Endothelial cell of umbilical vein (primary cell): ENCODE data around the gene PLEKHG5. TPM values are rescaled to one million over a fixed set of nuclear protein-coding genes. Genes with fewer than 3 reads are reported as not detected.

ENCODE experiments used
- BruUV-seq: library from RNA; stranded (reverse); fragments of 400-500 nt; replicated peaks from 2 replicates; lab custom pipeline; 2021; lab: Mats Ljungman, UMichigan
- CTCF ChIA-PET: fragments of 300-600, 350-600 bp; sonication (Branson Sonifier 250); formaldehyde crosslinking; loops from one replicate; lab custom pipeline; 2021; ENCODE audit warnings: antibody characterized with exemption, inconsistent platforms; lab: Charles Lee
- POLR2A ChIA-PET: fragments of 300-600, 350-600 bp; sonication (Branson Sonifier 250); formaldehyde crosslinking; loops from one replicate; lab custom pipeline; 2021; ENCODE audit warnings: antibody characterized with exemption, inconsistent platforms; lab: Charles Lee
- DNase-seq: peaks from one replicate; pipeline ENCODE4 v3.0.0-alpha.2; 2011; ENCODE audit warnings: low read depth, low spot score
- FAIRE-seq: peaks from 2 replicates; lab custom pipeline; 2011; peaks lifted over from hg19 to GRCh38; lab: Jason Lieb, UNC
- H2AFZ ChIP-seq: 2 replicates; pipeline ENCODE4 v1.6.0; 2012; ENCODE audit warnings: low read depth, low read length, control low read depth, inconsistent platforms
- H3K27ac ChIP-seq: 2 replicates; pipeline ENCODE4 v1.5.1; 2011; ENCODE audit warnings: low read depth, mild to moderate bottlenecking, control low read depth, low read length, moderate library complexity; ENCODE audit not compliant: insufficient read depth
- H3K27me3 ChIP-seq, 2 experiments: 2 replicates each; pipeline versions ENCODE4 v1.6.0 to v1.6.1; 2011; ENCODE audit warnings: low read length in 2 of 2, mixed read lengths in 1 of 2; ENCODE audit not compliant: control insufficient read depth in 2 of 2, insufficient read depth in 2 of 2
- H3K36me3 ChIP-seq, 2 experiments: 2 replicates in 1 of 2; 3 replicates in 1 of 2; pipeline ENCODE4 v1.5.1; 2011; ENCODE audit warnings: low read length in 2 of 2, mild to moderate bottlenecking in 1 of 2, moderate library complexity in 1 of 2; ENCODE audit not compliant: control insufficient read depth in 2 of 2, insufficient read depth in 2 of 2; ENCODE audit errors: extremely low read depth in 1 of 2
- H3K4me1 ChIP-seq: 3 replicates; pipeline ENCODE4 v1.5.1; 2011; ENCODE audit warnings: mild to moderate bottlenecking, low read length; ENCODE audit not compliant: control insufficient read depth, insufficient read depth; ENCODE audit errors: extremely low read depth
- H3K4me2 ChIP-seq: 2 replicates; pipeline ENCODE4 v1.6.1; 2011; ENCODE audit warnings: low read length, control low read depth, mixed read lengths; ENCODE audit not compliant: insufficient read depth
- H3K4me3 ChIP-seq, 3 experiments: fragments of 200-600 bp in 1 of 3; sonication (generic), shearing (Covaris generic) in 1 of 3; replicated peaks in 1 of 3; 2 replicates each; pipeline ENCODE4 v1.5.1; 2011 to 2016; ENCODE audit warnings: control low read depth in 3 of 3, low read length in 3 of 3, mild to moderate bottlenecking in 2 of 3, inconsistent platforms in 1 of 3, low read depth in 1 of 3, moderate library complexity in 1 of 3; ENCODE audit not compliant: insufficient read depth in 1 of 3
- H3K79me2 ChIP-seq: 2 replicates; pipeline ENCODE4 v1.6.0; 2012; ENCODE audit warnings: low read length, inconsistent platforms; ENCODE audit not compliant: control insufficient read depth, insufficient read depth
- H3K9ac ChIP-seq: replicated peaks from 2 replicates; pipeline ENCODE3; 2011; ENCODE audit warnings: low read length, control low read depth; ENCODE audit not compliant: insufficient read depth; ENCODE audit errors: extremely low read depth
- H3K9me1 ChIP-seq: replicated peaks from 3 replicates; pipeline ENCODE4 v1.6.0; 2011; ENCODE audit warnings: mild to moderate bottlenecking, low read length; ENCODE audit not compliant: control insufficient read depth, insufficient read depth; ENCODE audit errors: extremely low read depth
- H3K9me3 ChIP-seq: replicated peaks from 2 replicates; pipeline ENCODE4 v1.5.1; 2012; ENCODE audit warnings: low read length, inconsistent platforms; ENCODE audit not compliant: control insufficient read depth, insufficient read depth
- H4K20me1 ChIP-seq: replicated peaks from 2 replicates; pipeline ENCODE3; 2011; ENCODE audit warnings: mild to moderate bottlenecking, low read length; ENCODE audit not compliant: control insufficient read depth, insufficient read depth; ENCODE audit errors: extremely low read depth
- EZH2 ChIP-seq: IDR thresholded peaks from 2 replicates; pipeline ENCODE4 v1.6.1; 2012; ENCODE audit warnings: borderline replicate concordance, low read depth, mild to moderate bottlenecking, moderate library complexity, low read length, inconsistent platforms; ENCODE audit not compliant: severe bottlenecking
- FOS ChIP-seq: IDR thresholded peaks from 2 replicates; pipeline ENCODE4 v1.6.1; 2011; ENCODE audit warnings: mild to moderate bottlenecking, low read length, moderate library complexity, borderline replicate concordance; ENCODE audit not compliant: insufficient read depth
- GATA2 ChIP-seq: IDR thresholded peaks from 2 replicates; pipeline ENCODE4 v1.7.0; 2011; ENCODE audit warnings: low read depth, mild to moderate bottlenecking, moderate library complexity, mixed read lengths, low read length; ENCODE audit not compliant: insufficient read length, insufficient read depth
- JUN ChIP-seq: IDR thresholded peaks from 2 replicates; pipeline ENCODE4 v1.6.1; 2011; ENCODE audit warnings: borderline replicate concordance, low read depth; ENCODE audit not compliant: insufficient read length, insufficient read depth
- MYC ChIP-seq: IDR thresholded peaks from one replicate; pipeline ENCODE4 v1.6.1; 2011; ENCODE audit warnings: mild to moderate bottlenecking, low read depth, low read length
- POLR2A ChIP-seq: IDR thresholded peaks from 2 replicates; pipeline ENCODE4 v1.6.1; 2012; ENCODE audit warnings: low read depth, mild to moderate bottlenecking, control low read depth, low read length
- POLR2AphosphoS5 ChIP-seq: IDR thresholded peaks from 2 replicates; pipeline ENCODE4 v1.6.1; 2012; ENCODE audit warnings: low read depth, mild to moderate bottlenecking, control low read depth, low read length, moderate library complexity; ENCODE audit not compliant: insufficient read depth
- dilution Hi-C: fragments of 300-500 bp; cut with MboI; formaldehyde crosslinking; loops from one replicate; pipeline ENCODE4 v1.15.0; 2019; ENCODE audit warnings: low sequenced_read_pairs; ENCODE audit not compliant: extremely low pct_ligation_motif_present
- intact Hi-C: fragments of 100-400 bp; cut with micrococcal nuclease; formaldehyde crosslinking; loops from one replicate; pipeline ENCODE4 v1.10.0; 2022
- polyA plus RNA-seq, 4 experiments: library from polyadenylated mRNA; depleted of rRNA in 3 of 4; stranded (reverse) in 3 of 4; unstranded in 1 of 4; fragments of >200 nt; gene quantifications; 2 replicates each; pipeline versions ENCODE4 v1.2.1 to v1.2.3, GENCODE V29; 2011 to 2012; ENCODE audit warnings: missing spikeins in 1 of 4
- total RNA-seq: library from RNA; stranded (reverse); gene quantifications from 2 replicates; pipeline ENCODE4 v1.2.3, GENCODE V29; 2021
- TF ChIP-seq, protein P1 (sequence below), 2 donors: IDR thresholded peaks; 1 replicate in 1 of 2; 2 replicates in 1 of 2; pipeline ENCODE4 v1.5.1; 2011; ENCODE audit warnings: low read length in 2 of 2, mild to moderate bottlenecking in 2 of 2, moderate library complexity in 2 of 2, control low read depth in 1 of 2, inconsistent platforms in 1 of 2, low read depth in 1 of 2; ENCODE audit not compliant: insufficient read depth in 1 of 2; ENCODE audit errors: extremely low read depth in 1 of 2
- TF ChIP-seq, protein P2 (sequence below): IDR thresholded peaks from 2 replicates; pipeline ENCODE4 v1.6.1; 2011; ENCODE audit not compliant: insufficient read depth, insufficient read length

Gene PLEKHG5
- total and polyA plus RNA-seq, 2 donors (not counting 3 experiments of a cell fraction or from before 2014, with no cell fraction given): 30.6 to 56.9 TPM

DNA sequence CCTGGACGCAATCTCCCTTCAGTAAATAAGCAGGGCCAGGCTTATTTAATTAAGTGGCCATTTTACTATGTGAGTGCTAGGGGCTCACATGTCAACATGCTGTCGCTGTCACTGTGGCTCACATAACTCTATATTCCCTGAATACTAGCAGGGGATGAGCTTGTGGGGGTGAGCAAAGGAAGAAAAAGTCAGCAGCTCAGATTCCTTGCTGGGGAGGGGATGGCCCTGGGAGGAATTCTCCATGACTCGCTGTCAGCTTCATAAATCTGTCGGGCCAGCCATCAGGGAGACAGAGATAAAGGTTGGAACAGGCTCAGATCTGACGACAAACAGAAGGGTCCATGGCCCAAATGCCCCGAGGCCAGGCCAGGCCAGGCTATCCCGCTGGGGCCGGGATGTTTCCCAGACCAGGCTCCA, 26.0 kb upstream of the PLEKHG5 start:
- POLR2A ChIA-PET: no interaction called here
- H3K9me3 ChIP-seq: no peaks in the 10 kb centered on the region
- dilution Hi-C loops (no loop called here), intact Hi-C loops (no loop called here)
- no peak for FAIRE-seq
- no peaks in the 10 kb centered on the region for H3K9me1 ChIP-seq
- no peak overlapping the region for H3K4me3 ChIP-seq
- H2AFZ ChIP-seq: no peak overlapping the region
- TF ChIP-seq POLR2AphosphoS5 (no peak), FOS (no peak), EZH2 (no peak), JUN (no peak), POLR2A (no peak), GATA2 (no peak), MYC (no peak)
- TF ChIP-seq, protein P1, sequence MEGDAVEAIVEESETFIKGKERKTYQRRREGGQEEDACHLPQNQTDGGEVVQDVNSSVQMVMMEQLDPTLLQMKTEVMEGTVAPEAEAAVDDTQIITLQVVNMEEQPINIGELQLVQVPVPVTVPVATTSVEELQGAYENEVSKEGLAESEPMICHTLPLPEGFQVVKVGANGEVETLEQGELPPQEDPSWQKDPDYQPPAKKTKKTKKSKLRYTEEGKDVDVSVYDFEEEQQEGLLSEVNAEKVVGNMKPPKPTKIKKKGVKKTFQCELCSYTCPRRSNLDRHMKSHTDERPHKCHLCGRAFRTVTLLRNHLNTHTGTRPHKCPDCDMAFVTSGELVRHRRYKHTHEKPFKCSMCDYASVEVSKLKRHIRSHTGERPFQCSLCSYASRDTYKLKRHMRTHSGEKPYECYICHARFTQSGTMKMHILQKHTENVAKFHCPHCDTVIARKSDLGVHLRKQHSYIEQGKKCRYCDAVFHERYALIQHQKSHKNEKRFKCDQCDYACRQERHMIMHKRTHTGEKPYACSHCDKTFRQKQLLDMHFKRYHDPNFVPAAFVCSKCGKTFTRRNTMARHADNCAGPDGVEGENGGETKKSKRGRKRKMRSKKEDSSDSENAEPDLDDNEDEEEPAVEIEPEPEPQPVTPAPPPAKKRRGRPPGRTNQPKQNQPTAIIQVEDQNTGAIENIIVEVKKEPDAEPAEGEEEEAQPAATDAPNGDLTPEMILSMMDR (IDR thresholded peaks at IDR 0.05; ENCODE audit: extremely low read depth in 1 of 2, insufficient read depth in 1 of 2, low read depth in 1 of 2, low read length in 2 of 2): no peak
- TF ChIP-seq, protein P2, sequence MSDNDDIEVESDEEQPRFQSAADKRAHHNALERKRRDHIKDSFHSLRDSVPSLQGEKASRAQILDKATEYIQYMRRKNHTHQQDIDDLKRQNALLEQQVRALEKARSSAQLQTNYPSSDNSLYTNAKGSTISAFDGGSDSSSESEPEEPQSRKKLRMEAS: no peak
- BruUV-seq: no TSS peak
- H3K4me1 ChIP-seq: no peaks in the 10 kb centered on the region
- no peaks in the 10 kb centered on the region for H4K20me1 ChIP-seq
- no peaks in the 10 kb centered on the region for H3K27me3 ChIP-seq
- DNase-seq: no peak
- H3K4me2 ChIP-seq: no peak overlapping the region
- no peak overlapping the region for H3K27ac ChIP-seq
- H3K79me2 ChIP-seq: no peaks in the 10 kb centered on the region
- H3K9ac ChIP-seq: no peak overlapping the region
- CTCF ChIA-PET: no interaction called here
- H3K36me3 ChIP-seq: no peaks in the 10 kb centered on the region
